ENCODE results near the gene RGS14.
A peak's percentile ranks its signal among the peaks of the same experiment; 100 is the strongest.
"Not testable (repeated sequence)": the region's sequence is repeated elsewhere in the genome, so short reads cannot be mapped to it uniquely, and the experiment has no call there.

Gene RGS14

DNA sequence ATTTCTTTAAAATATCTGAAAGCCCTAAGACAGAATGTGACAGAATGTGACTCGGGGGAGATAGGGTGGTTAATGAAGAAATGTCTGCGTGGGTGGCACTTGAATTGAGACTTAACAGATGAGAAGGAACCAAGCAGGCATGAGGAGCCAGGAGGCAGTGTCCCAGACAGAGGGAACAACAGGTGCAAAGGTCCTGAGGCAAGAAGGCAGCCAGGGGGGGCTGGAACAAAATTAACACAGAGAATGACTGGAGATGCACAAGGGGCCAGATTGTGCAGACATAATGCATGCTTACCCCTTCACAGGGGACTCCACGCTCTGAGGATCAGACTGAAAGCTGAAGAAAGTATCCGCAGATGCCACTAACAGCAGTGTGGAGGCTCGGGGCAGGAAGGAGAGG lies 8.0 kb upstream of the RGS14 start:
- no peak for DNase-seq (ENCODE audit: low spot score in 2 of 2)
- Mint-ChIP-seq H3K36me3 (peaks cover 11% of the 10 kb centered on the region), H3K27me3 (no peaks in the 10 kb centered on the region), H3K4me1 (peaks cover 22% of the 10 kb centered on the region), H3K4me3 (peak overlapping the region; percentile 98), H3K27ac (peak overlapping the region; percentile 40), H3K9me3 (peaks cover 2% of the 10 kb centered on the region)
- no peak for ATAC-seq (ENCODE audit: low read depth)

DNA sequence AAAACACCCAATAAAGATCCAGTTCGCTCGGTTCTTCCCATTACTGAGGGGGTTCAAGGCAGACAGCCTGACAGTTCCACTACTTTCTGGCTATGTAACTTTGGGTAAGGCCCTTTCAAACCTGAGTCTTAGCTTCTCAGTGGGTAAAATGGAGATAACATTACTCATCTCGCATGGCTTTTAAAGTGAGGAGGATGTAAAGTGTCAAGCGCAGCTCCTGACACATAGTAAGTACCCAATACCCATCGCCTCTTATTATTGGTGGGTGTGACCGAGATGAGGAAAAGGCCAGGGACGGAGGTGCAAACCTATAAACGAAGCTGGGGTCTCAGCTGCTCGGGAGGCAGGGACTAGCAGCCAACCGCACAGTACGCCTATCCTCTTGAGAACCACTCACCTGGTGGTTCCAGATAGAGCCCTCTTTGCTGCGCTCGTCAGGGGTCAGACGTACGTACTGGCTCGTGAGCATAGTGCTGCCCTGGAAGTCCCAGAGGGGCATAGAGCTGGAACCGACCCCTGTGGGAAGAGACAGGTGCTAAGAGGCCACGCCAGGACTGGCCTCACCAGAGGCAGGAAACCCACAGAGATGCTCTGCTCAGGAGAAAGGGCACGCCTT lies 6.8 kb upstream of the RGS14 start:
- peak overlapping the region; percentile 98 for H3K4me3 Mint-ChIP-seq
- ATAC-seq (ENCODE audit: low read depth) (no peak), DNase-seq (ENCODE audit: low spot score in 2 of 2) (no peak)
- H3K27ac Mint-ChIP-seq: peak overlapping the region; percentile 97
- peaks cover 26% of the 10 kb centered on the region for H3K4me1 Mint-ChIP-seq
- peaks cover 2% of the 10 kb centered on the region for H3K9me3 Mint-ChIP-seq
- no peaks in the 10 kb centered on the region for H3K27me3 Mint-ChIP-seq
- peaks cover 10% of the 10 kb centered on the region for H3K36me3 Mint-ChIP-seq

DNA sequence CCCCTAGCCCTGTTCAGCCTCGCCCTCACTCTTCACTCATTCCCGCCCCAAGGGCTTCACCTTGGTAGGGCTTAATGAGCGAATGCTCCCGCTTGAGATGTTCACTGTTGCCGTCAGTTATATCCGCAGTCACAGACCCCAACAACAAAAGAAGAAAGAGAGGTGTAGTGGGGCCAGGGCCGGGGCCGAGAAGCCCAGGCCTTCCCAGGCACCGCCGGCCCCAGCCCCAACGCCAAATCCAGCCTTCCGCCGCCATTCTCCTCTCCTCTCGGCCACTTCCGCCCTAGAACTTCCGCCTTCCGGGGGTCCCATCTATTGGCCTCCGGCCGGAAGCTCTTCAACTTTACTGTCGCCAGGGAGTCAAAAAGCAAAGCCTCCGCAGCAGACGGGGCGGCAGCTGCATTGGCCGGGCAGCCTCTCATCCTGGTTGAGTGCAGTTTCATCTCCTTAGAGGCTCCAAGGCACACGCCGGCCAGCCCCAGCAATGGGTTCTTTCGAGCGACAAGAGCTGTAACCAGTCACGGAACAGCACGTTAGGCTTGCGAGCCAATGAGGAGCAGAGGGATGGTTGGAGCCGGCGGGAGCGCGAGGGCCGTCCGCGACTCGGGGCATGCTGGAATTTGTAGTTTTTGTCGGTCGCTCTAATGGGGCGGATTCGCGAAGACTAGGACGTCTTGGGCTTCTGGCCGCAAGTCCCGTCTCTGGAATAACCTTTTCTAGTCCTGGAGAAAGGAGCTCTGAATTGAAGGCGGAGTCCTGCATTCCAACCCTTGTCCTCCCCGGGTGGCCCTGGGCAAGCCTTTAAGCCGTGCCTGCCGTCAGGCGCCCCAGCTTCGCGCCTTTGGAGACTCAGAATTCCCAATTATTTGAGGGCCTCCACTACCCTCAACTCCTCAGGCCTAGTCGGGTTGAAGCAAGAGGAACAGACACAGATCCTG lies 6.1 kb upstream of the RGS14 start, which contains the start of gene LMAN2:
Gene LMAN2 (minus strand): TSS at position 277 of the 938 bp plus-strand sequence. CDS start 21 bp downstream, at position 256.
- DNase-seq (ENCODE audit: low spot score in 2 of 2) (peak; percentile 89 to 92), ATAC-seq (ENCODE audit: low read depth) (peak; percentile 96)
- Mint-ChIP-seq H3K4me3 (peak within 1 kb of the TSS; percentile 98), H3K9me3 (peaks cover 2% of the 10 kb centered on the region), H3K4me1 (peaks cover 31% of the 10 kb centered on the region), H3K36me3 (peaks cover 10% of the 10 kb centered on the region), H3K27me3 (no peaks in the 10 kb centered on the region), H3K27ac (peak within 1 kb of the TSS; percentile 97)

DNA sequence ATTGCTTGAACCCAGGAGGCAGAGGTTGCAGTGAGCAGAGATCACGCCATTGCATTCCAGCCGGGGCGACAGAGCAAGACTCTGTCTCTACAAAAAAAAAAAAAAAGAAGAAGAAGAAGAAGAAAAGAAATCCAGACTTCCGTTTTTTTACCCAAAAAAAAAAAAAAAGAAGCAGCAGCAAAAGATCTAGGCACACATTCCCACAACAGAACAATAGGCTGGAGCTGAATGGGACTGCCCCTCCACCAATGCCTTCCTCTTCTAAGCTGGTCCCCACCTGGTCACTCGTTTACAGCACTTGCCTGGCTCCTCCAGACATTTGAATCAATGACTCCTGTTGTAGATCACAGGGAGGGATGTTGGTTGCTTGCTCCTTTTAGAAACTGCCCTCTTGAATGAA lies 4.6 kb upstream of the RGS14 start:
- ATAC-seq (ENCODE audit: low read depth) (no peak), DNase-seq (ENCODE audit: low spot score in 2 of 2) (no peak)
- peaks cover 8% of the 10 kb centered on the region for H3K36me3 Mint-ChIP-seq
- H3K4me1 Mint-ChIP-seq: peaks cover 41% of the 10 kb centered on the region
- no peaks in the 10 kb centered on the region for H3K27me3 Mint-ChIP-seq
- H3K4me3 Mint-ChIP-seq: peak overlapping the region; percentile 29
- no peak overlapping the region for H3K27ac Mint-ChIP-seq
- H3K9me3 Mint-ChIP-seq: peaks cover 2% of the 10 kb centered on the region

DNA sequence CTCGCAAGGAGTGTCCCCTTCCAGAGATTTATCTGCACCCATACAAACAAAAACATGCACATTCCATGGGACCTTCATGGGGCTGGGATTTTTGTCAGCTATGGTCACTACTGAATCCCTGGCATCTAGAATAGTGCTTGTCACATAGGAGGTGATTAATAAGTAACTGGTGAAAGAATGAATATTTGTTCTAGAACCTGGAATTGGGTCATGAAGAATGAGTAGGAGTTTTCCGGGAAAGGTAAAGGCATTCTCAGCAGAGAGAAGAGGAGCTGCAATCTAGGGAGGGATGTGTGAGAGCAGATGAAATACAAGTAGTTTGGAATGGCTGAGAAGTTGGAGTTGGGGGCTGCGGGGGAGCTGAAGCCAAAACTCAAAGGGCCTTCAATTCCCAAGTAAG lies 3.5 kb upstream of the RGS14 start:
- H3K27me3 Mint-ChIP-seq: no peaks in the 10 kb centered on the region
- H3K4me1 Mint-ChIP-seq: peaks cover 46% of the 10 kb centered on the region
- no peak overlapping the region for H3K4me3 Mint-ChIP-seq
- H3K36me3 Mint-ChIP-seq: peaks cover 7% of the 10 kb centered on the region
- H3K27ac Mint-ChIP-seq: peak overlapping the region; percentile 46
- peaks cover 2% of the 10 kb centered on the region for H3K9me3 Mint-ChIP-seq
- DNase-seq (ENCODE audit: low spot score in 2 of 2) (no peak), ATAC-seq (ENCODE audit: low read depth) (no peak)

DNA sequence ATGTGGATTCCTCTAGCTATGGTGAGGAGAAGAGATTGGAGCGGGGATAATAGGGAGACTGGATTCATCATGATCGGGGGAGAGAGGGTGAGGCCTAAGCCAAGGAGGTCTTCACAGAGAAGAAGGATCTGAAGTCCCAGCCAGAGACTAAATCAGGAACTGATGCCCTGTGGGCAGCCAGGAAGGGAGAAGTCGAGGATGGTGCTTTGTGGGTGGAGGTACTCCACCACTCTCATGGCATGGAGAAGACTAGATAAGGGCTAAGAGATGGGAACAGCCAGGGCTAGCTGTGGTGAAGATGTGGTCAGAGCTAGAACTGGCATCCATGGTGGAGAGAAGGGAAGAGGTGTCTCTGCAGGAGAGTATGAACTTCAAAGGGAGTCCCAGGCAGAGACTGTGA lies 3.0 kb upstream of the RGS14 start:
- DNase-seq (ENCODE audit: low spot score in 2 of 2) (no peak), ATAC-seq (ENCODE audit: low read depth) (no peak)
- peaks cover 5% of the 10 kb centered on the region for H3K36me3 Mint-ChIP-seq
- H3K27me3 Mint-ChIP-seq: no peaks in the 10 kb centered on the region
- peaks cover 48% of the 10 kb centered on the region for H3K4me1 Mint-ChIP-seq
- peak overlapping the region; percentile 46 for H3K27ac Mint-ChIP-seq
- no peak overlapping the region for H3K4me3 Mint-ChIP-seq
- H3K9me3 Mint-ChIP-seq: peaks cover 2% of the 10 kb centered on the region

DNA sequence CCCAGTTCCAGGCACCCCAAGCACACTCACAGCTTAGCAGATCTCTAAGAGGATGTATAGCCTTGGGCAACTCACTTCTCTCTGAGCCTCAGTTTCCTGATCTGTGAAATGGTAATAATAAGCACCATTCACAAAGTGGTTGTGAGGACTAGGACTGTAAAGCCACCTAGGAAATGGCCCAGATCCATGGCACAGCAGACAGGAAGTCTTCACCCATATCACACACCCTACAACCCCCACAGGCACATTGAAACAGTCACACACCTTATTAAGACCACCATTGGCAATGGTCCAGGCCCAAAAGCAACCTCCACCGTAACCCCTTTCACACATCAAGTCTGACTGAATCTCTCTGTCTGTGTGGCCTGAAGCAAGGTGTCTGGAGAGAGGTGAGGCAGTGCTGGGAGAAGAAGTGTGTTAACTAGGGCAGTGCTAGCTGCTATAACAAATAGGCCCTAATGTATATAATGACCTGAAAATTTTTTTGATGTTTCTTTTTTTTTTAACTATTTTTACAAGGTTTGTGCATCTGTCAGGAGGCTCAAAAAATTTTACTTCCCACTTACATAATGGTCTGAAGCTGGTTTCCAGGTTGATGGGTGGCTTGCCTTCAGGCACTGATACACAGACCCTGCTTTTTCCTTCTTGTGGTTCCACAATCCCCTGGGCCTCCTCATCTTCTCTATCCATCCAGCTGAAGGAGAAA lies 2.4 kb upstream of the RGS14 start:
- Mint-ChIP-seq H3K27me3 (no peaks in the 10 kb centered on the region), H3K27ac (no peak overlapping the region), H3K36me3 (peaks cover 5% of the 10 kb centered on the region), H3K4me3 (no peak overlapping the region), H3K9me3 (peaks cover 2% of the 10 kb centered on the region), H3K4me1 (peaks cover 48% of the 10 kb centered on the region)
- DNase-seq (ENCODE audit: low spot score in 2 of 2) (no peak), ATAC-seq (ENCODE audit: low read depth) (no peak)

DNA sequence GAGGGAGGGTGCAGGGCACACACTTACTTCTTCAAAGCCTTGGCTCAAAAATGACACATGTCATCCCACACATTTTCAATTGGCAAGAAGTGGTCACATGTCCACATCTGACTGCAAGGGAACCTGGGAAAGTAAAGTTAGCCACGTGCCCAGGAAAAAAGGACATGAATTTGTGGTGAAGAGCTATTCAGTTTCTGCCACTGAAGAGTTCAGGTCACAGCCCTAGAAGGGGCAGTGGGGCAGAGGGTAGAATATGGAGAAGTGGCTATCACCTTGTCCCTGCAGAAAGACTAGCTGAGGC lies 1.9 kb upstream of the RGS14 start:
- no peak overlapping the region for H3K27ac Mint-ChIP-seq
- no peak overlapping the region for H3K4me3 Mint-ChIP-seq
- H3K4me1 Mint-ChIP-seq: peaks cover 47% of the 10 kb centered on the region

DNA sequence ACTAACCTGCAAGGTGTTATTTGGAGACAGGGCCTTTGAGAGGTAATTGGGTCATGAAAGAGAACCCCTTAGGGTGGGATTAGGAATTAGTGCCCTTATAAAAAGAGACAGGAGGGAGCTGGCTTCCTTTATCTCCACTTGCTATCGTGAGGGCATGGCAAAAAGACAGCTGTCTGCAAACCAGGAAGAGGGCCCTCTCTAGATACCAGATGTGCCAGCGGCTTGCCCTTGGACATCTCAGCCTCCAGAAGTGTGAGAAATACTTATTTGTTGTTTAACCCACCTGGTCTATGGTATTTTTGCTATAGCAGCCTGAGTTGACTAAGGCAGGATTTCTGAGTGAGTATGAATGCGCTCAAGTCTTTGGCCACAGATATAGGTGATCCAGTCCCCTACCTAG lies 978 bp upstream of the RGS14 start:
- no peak for ATAC-seq (ENCODE audit: low read depth)
- H3K27ac Mint-ChIP-seq: peak overlapping the region; percentile 89
- H3K36me3 Mint-ChIP-seq: peaks cover 5% of the 10 kb centered on the region
- DNase-seq (ENCODE audit: low spot score in 2 of 2): no peak
- no peaks in the 10 kb centered on the region for H3K27me3 Mint-ChIP-seq
- H3K4me3 Mint-ChIP-seq: peak overlapping the region; percentile 97
- H3K9me3 Mint-ChIP-seq: peaks cover 2% of the 10 kb centered on the region
- peaks cover 50% of the 10 kb centered on the region for H3K4me1 Mint-ChIP-seq

More for the DNA sequence above, 1.9 kb upstream of the RGS14 start:
- ATAC-seq (ENCODE audit: low read depth): no peak
- peaks cover 5% of the 10 kb centered on the region for H3K36me3 Mint-ChIP-seq
- no peak for DNase-seq (ENCODE audit: low spot score in 2 of 2)
- H3K27me3 Mint-ChIP-seq: no peaks in the 10 kb centered on the region
- peaks cover 2% of the 10 kb centered on the region for H3K9me3 Mint-ChIP-seq

DNA sequence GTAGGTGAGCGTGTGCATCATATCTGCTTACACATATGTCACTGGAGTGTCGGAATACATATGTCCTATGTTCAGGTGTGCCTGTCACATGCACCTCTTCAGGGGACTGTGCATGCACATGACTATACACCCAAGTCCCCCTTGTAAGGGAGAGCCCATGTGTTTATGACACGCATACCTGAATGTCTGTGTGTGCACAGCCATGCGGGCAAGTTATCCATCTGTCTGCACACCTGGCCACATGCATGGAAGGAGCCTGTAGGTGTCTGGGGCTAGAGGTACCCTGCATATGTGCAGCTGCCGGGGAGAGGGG lies 622 bp upstream of the RGS14 start:
- H3K4me1 Mint-ChIP-seq: peaks cover 53% of the 10 kb centered on the region
- no peak for DNase-seq (ENCODE audit: low spot score in 2 of 2)
- H3K27ac Mint-ChIP-seq: peak overlapping the region; percentile 89
- H3K4me3 Mint-ChIP-seq: peak overlapping the region; percentile 97
- no peak for ATAC-seq (ENCODE audit: low read depth)
- H3K36me3 Mint-ChIP-seq: peaks cover 5% of the 10 kb centered on the region
- H3K9me3 Mint-ChIP-seq: peaks cover 2% of the 10 kb centered on the region
- no peaks in the 10 kb centered on the region for H3K27me3 Mint-ChIP-seq

DNA sequence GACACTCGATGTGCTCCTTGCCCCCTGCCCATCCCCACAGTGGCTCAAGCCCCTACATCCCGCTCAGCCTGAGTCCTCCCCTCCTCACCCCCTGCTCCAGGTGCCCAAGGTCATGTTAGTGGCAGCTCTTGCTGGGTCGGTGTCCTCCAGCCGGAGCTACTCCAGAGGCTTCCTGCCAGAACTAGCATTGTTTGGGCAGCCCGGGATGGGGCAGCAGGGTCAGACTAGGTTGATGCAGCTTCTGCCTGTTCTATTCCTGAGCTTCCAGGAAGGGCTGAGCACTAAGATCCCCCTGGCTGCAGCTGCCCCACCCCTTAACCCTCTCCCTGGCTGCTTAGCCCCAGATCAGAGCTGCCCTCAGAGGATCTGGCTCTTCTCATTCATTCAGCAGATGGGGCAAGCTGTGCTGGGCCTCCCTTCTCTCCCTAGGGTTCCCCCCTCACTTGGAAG lies 671 bp downstream of the RGS14 start:
- peaks cover 5% of the 10 kb centered on the region for H3K36me3 Mint-ChIP-seq
- peaks cover 2% of the 10 kb centered on the region for H3K9me3 Mint-ChIP-seq
- no peak for DNase-seq (ENCODE audit: low spot score in 2 of 2)
- no peaks in the 10 kb centered on the region for H3K27me3 Mint-ChIP-seq
- no peak for ATAC-seq (ENCODE audit: low read depth)
- H3K27ac Mint-ChIP-seq: peak overlapping the region; percentile 89
- H3K4me1 Mint-ChIP-seq: peaks cover 63% of the 10 kb centered on the region
- H3K4me3 Mint-ChIP-seq: peak overlapping the region; percentile 97

DNA sequence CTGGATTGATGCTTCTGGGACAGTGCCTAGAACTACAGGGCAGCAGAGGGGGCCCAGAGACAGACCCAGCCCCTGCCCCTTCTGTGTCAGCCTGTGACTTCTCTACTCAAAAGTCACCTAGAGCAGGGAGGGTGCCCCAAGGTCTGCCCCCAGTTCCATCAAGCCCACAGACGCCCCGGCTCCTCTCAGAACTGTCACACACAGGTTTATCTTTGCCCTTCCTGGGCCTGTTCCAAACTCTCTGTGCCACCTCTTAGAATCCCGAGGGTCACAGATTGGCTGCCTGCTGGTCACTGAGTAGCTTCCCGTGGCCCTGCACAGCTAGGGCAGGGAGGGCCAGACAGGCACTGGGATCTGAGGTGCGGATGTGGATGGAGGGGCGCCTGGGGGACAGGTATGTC lies 1.7 kb downstream of the RGS14 start:
- H3K36me3 Mint-ChIP-seq: peaks cover 5% of the 10 kb centered on the region
- DNase-seq (ENCODE audit: low spot score in 2 of 2) (no peak), ATAC-seq (ENCODE audit: low read depth) (no peak)
- H3K4me3 Mint-ChIP-seq: peak overlapping the region; percentile 97
- peak overlapping the region; percentile 89 for H3K27ac Mint-ChIP-seq
- H3K27me3 Mint-ChIP-seq: no peaks in the 10 kb centered on the region
- peaks cover 2% of the 10 kb centered on the region for H3K9me3 Mint-ChIP-seq
- peaks cover 66% of the 10 kb centered on the region for H3K4me1 Mint-ChIP-seq

DNA sequence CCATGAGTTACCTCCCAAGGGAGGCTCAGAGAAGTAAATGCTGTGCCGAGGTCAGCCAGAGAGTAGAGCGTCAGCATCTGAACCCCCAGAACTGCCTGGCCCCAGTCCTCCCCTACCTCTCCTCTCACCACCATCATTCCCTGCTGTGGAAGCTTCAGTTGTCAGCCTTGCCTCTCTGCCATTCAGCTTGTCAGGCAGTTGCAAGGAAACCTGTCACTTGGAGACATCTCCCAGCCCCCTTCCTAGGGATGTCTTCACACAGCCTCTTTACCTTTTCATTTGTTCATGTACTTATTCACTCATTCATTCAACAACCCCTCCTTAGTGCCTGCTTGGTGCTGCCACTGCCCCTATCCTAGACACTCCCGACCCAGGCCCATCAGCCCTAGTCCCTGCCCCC lies 2.1 kb downstream of the RGS14 start:
- Mint-ChIP-seq H3K27ac (peak overlapping the region; percentile 89), H3K9me3 (no peaks in the 10 kb centered on the region), H3K27me3 (no peaks in the 10 kb centered on the region), H3K4me3 (peak overlapping the region; percentile 97), H3K36me3 (peaks cover 5% of the 10 kb centered on the region), H3K4me1 (peaks cover 64% of the 10 kb centered on the region)
- DNase-seq (ENCODE audit: low spot score in 2 of 2): no peak
- no peak for ATAC-seq (ENCODE audit: low read depth)

DNA sequence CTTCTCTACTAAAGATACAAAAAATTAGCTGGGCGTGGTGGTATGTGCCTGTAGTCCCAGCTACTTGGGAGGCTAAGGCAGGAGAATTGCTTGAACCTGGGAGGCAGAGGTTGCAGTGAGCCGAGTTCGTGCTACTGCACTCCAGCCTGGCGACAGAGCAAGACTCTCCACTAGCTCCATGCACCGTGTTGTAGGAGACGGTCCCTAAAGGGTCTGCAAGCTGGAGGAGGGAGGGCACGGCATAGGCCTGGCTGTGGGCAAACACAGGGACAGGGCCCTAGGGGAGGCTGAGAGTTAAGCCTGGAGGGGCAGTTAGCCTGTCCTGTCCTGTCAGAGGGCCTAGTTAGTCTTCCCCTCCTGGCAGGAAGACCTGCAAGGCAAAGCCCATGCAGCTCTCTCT lies 3.0 kb downstream of the RGS14 start:
- not testable (repeated sequence) for H3K27ac Mint-ChIP-seq; H3K4me3 Mint-ChIP-seq; H3K27me3 Mint-ChIP-seq; DNase-seq (ENCODE audit: low spot score in 2 of 2); H3K36me3 Mint-ChIP-seq; ATAC-seq (ENCODE audit: low read depth); H3K9me3 Mint-ChIP-seq
- peaks cover 62% of the 10 kb centered on the region for H3K4me1 Mint-ChIP-seq

Measured in memory B cell (primary cell).